ENCODE measurements around the gene KIAA1549. TPM values are rescaled to one million over a fixed set of nuclear protein-coding genes. Genes with fewer than 3 reads are reported as not detected.

Gene KIAA1549
- total RNA-seq, 4 donors from 2014 or later, result 1.6 to 5.0 (median 3.3) TPM

- no peaks in the 10 kb centered on the region for H3K4me1 ChIP-seq
- H3K9me3 ChIP-seq, result no peaks in the 10 kb centered on the region
- no peak for DNase-seq
- H3K4me3 ChIP-seq, result no peak overlapping the region
- no peaks in the 10 kb centered on the region for H3K27me3 ChIP-seq
- TF ChIP-seq POLR2A (IDR thresholded peaks at IDR 0.05), result no peak
- no peak for TF ChIP-seq CTCF (IDR thresholded peaks at IDR 0.05)
- H3K36me3 ChIP-seq, result no peaks in the 10 kb centered on the region
- no peak overlapping the region for H3K27ac ChIP-seq
Measured at GRCh38 chr7:138974103-138974502, 7.1 kb downstream of the KIAA1549 start.

GRCh38 chr7:138970952-138971351, 10.2 kb downstream of the KIAA1549 start:
- Histone ChIP-seq H3K4me3 (no peak overlapping the region), H3K4me1 (no peaks in the 10 kb centered on the region), H3K36me3 (no peaks in the 10 kb centered on the region), H3K9me3 (no peaks in the 10 kb centered on the region), H3K27ac (no peak overlapping the region), H3K27me3 (no peaks in the 10 kb centered on the region)
- DNase-seq, result no peak
- TF ChIP-seq POLR2A (IDR thresholded peaks at IDR 0.05), result no peak
- no peak for TF ChIP-seq CTCF (IDR thresholded peaks at IDR 0.05)

GRCh38 chr7:138970446-138970845, 10.7 kb downstream of the KIAA1549 start:
- H3K36me3 ChIP-seq, result no peaks in the 10 kb centered on the region
- no peak overlapping the region for H3K4me3 ChIP-seq
- no peak for DNase-seq
- TF ChIP-seq CTCF (IDR thresholded peaks at IDR 0.05) (no peak), POLR2A (IDR thresholded peaks at IDR 0.05) (no peak)
- H3K9me3 ChIP-seq, result no peaks in the 10 kb centered on the region
- no peaks in the 10 kb centered on the region for H3K27me3 ChIP-seq
- no peaks in the 10 kb centered on the region for H3K4me1 ChIP-seq
- H3K27ac ChIP-seq, result no peak overlapping the region

- no peaks in the 10 kb centered on the region for H3K36me3 ChIP-seq
- no peaks in the 10 kb centered on the region for H3K9me3 ChIP-seq
- H3K27ac ChIP-seq, result no peak overlapping the region
- no peak overlapping the region for H3K4me3 ChIP-seq
- no peak for DNase-seq
- TF ChIP-seq POLR2A (IDR thresholded peaks at IDR 0.05) (no peak), CTCF (IDR thresholded peaks at IDR 0.05) (no peak)
- H3K27me3 ChIP-seq, result no peaks in the 10 kb centered on the region
- H3K4me1 ChIP-seq, result no peaks in the 10 kb centered on the region
Measured at GRCh38 chr7:138967159-138967558, 14.0 kb downstream of the KIAA1549 start.

GRCh38 chr7:138964624-138965436, 16.4 kb downstream of the KIAA1549 start:
- no peaks in the 10 kb centered on the region for H3K9me3 ChIP-seq
- peaks cover 0 to 9% (median 0%) of the 10 kb centered on the region in 4 donors for H3K4me1 ChIP-seq
- no peaks in the 10 kb centered on the region for H3K36me3 ChIP-seq
- peak in 1 of 3 donors; percentile 27 for DNase-seq
- H3K27ac ChIP-seq, result no peak overlapping the region
- no peak overlapping the region for H3K4me3 ChIP-seq
- H3K27me3 ChIP-seq, result no peaks in the 10 kb centered on the region
- TF ChIP-seq POLR2A (IDR thresholded peaks at IDR 0.05) (no peak), CTCF (IDR thresholded peaks at IDR 0.05) (no peak)

Data from Peyer's patch (tissue), 4 donors.